Neuronal stem cell (in vitro differentiated cells): ENCODE data around the gene TOE1.

Experiments used
- DNase-seq: peaks from one replicate; pipeline ENCODE4 v3.0.0-alpha.2; 2013; ENCODE audit warnings: low spot score
- H2AFZ ChIP-seq: one replicate; pipeline ENCODE4 v1.6.1; 2013; ENCODE audit warnings: mild to moderate bottlenecking, low read length, inconsistent platforms
- H2AK5ac ChIP-seq: 2 replicates; pipeline ENCODE4 v1.6.1; 2013; ENCODE audit warnings: low read depth, mild to moderate bottlenecking, inconsistent platforms, low read length, moderate library complexity, mixed read lengths
- H2BK120ac ChIP-seq: 2 replicates; pipeline ENCODE4 v1.6.1; 2013; ENCODE audit warnings: low read depth, mild to moderate bottlenecking, inconsistent platforms, low read length, moderate library complexity, mixed read lengths
- H2BK12ac ChIP-seq: one replicate; pipeline ENCODE4 v1.6.1; 2013; ENCODE audit warnings: low read length, inconsistent platforms
- H2BK15ac ChIP-seq: 2 replicates; pipeline ENCODE4 v1.6.1; 2013; ENCODE audit warnings: mild to moderate bottlenecking, low read length, inconsistent platforms, mixed read lengths
- H2BK5ac ChIP-seq: one replicate; pipeline ENCODE4 v1.6.1; 2013; ENCODE audit warnings: inconsistent platforms, mild to moderate bottlenecking, low read length, moderate library complexity
- H3K14ac ChIP-seq: one replicate; pipeline ENCODE4 v1.6.1; 2013; ENCODE audit warnings: low read length, inconsistent platforms
- H3K18ac ChIP-seq: 2 replicates; pipeline ENCODE4 v1.6.1; 2013; ENCODE audit warnings: low read length, inconsistent platforms
- H3K23ac ChIP-seq: 2 replicates; pipeline ENCODE4 v1.6.1; 2013; ENCODE audit warnings: low read depth, mild to moderate bottlenecking, mixed read lengths, low read length, inconsistent platforms; ENCODE audit not compliant: poor library complexity
- H3K27ac ChIP-seq: replicated peaks from 3 replicates; pipeline ENCODE4 v1.5.1; 2013; ENCODE audit warnings: low read length, inconsistent platforms
- H3K27me3 ChIP-seq, 3 experiments: 2 replicates each; pipeline ENCODE4 v1.6.1; 2013; ENCODE audit warnings: low read length in 3 of 3, mild to moderate bottlenecking in 2 of 3, inconsistent platforms in 1 of 3, low read depth in 1 of 3, mixed read lengths in 1 of 3, moderate library complexity in 1 of 3; ENCODE audit not compliant: control insufficient read depth in 3 of 3, insufficient read depth in 3 of 3
- H3K36me3 ChIP-seq, 2 donors: replicated peaks in 1 of 2; 2 replicates each; pipeline ENCODE4 v1.6.1; 2013; ENCODE audit warnings: low read length in 2 of 2; ENCODE audit not compliant: control insufficient read depth in 2 of 2, insufficient read depth in 2 of 2
- H3K4ac ChIP-seq: 2 replicates; pipeline ENCODE4 v1.6.1; 2013; ENCODE audit warnings: inconsistent platforms, mild to moderate bottlenecking, low read length, moderate library complexity
- H3K4me1 ChIP-seq, 2 donors: 1 replicate in 1 of 2; 2 replicates in 1 of 2; pipeline ENCODE4 v1.6.1; 2013; ENCODE audit warnings: low read length in 2 of 2, low read depth in 1 of 2; ENCODE audit not compliant: control insufficient read depth in 2 of 2, insufficient read depth in 1 of 2
- H3K4me2 ChIP-seq: one replicate; pipeline ENCODE4 v1.6.1; 2013; ENCODE audit warnings: mild to moderate bottlenecking, low read length, inconsistent platforms; ENCODE audit not compliant: insufficient read depth, poor library complexity, severe bottlenecking
- H3K4me3 ChIP-seq, 2 donors: 2 replicates each; pipeline ENCODE4 v1.5.1; 2013; ENCODE audit warnings: low read length in 2 of 2, mild to moderate bottlenecking in 2 of 2, inconsistent platforms in 1 of 2, moderate library complexity in 1 of 2
- H3K79me1 ChIP-seq: one replicate; pipeline ENCODE4 v1.6.1; 2013; ENCODE audit warnings: low read depth, mild to moderate bottlenecking, inconsistent platforms, low read length, moderate library complexity
- H3K9ac ChIP-seq: one replicate; pipeline ENCODE4 v1.6.1; 2013; ENCODE audit warnings: mild to moderate bottlenecking, low read depth, low read length, inconsistent platforms; ENCODE audit not compliant: poor library complexity
- H3K9me3 ChIP-seq, 2 donors: replicated peaks in 1 of 2; 2 replicates each; pipeline versions ENCODE3 to v1.6.1; 2013; ENCODE audit warnings: low read length in 2 of 2, mild to moderate bottlenecking in 2 of 2, inconsistent platforms in 1 of 2, low read depth in 1 of 2, mixed read lengths in 1 of 2, moderate library complexity in 1 of 2; ENCODE audit not compliant: control insufficient read depth in 2 of 2, insufficient read depth in 1 of 2
- H4K8ac ChIP-seq: one replicate; pipeline ENCODE4 v1.6.1; 2013; ENCODE audit warnings: low read depth, mild to moderate bottlenecking, inconsistent platforms, low read length, moderate library complexity
- H4K91ac ChIP-seq: one replicate; pipeline ENCODE4 v1.6.1; 2013; ENCODE audit warnings: low read length, low read depth, mild to moderate bottlenecking, inconsistent platforms; ENCODE audit not compliant: poor library complexity
- WGBS, 2 donors: extraction: QIAGEN DNeasy Blood & Tissue Kit; methylation state at CpG; one replicate each; pipeline ENCODE4 v1.1.7; 2013; ENCODE audit warnings: missing lambda C conversion rate in 2 of 2, mixed read lengths in 1 of 2; ENCODE audit not compliant: insufficient read length in 2 of 2, insufficient replicate concordance in 1 of 2; ENCODE audit errors: extremely low coverage in 2 of 2; 5-methylcytosine and 5-hydroxymethylcytosine counted together

The TOE1 gene

DNA sequence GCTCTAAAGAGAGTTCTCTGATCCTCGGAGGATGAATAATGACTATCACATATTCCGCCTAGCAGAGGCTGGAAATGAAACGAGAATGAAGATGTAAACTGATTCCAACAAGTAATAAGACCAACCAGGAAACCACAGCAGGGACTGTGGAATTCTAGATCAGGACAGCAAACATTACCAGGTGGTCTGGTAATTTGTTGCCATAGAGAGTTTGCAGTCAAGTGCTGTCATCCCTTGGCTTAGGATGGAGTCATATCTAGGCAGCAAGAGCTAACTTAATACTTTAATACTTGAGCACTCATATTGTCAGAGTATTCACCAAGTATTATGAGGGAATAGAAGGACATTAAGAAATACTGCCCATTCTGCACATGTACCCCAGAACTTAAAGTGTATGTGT lies 45.3 kb downstream of the TOE1 start:
- H3K4me3 ChIP-seq, result no peak overlapping the region
- H2BK15ac ChIP-seq, result no peak overlapping the region
- no CpG with 5 or more reads among the region's 3 CpGs for WGBS, 2 donors
- no peak overlapping the region for H3K23ac ChIP-seq
- H3K4me1 ChIP-seq, result no peaks in the 10 kb centered on the region
- H3K9me3 ChIP-seq, result no peaks in the 10 kb centered on the region
- H2BK12ac ChIP-seq, result no peak overlapping the region
- H2AK5ac ChIP-seq, result no peak overlapping the region
- H4K91ac ChIP-seq, result no peak overlapping the region
- H2BK120ac ChIP-seq, result no peak overlapping the region
- no peak overlapping the region for H3K4me2 ChIP-seq
- no peak overlapping the region for H3K14ac ChIP-seq
- H2BK5ac ChIP-seq, result no peak overlapping the region
- H3K27ac ChIP-seq, result no peak overlapping the region
- no peak for DNase-seq
- H3K79me1 ChIP-seq, result no peaks in the 10 kb centered on the region
- no peaks in the 10 kb centered on the region for H3K36me3 ChIP-seq
- no peak overlapping the region for H3K4ac ChIP-seq
- H4K8ac ChIP-seq, result no peak overlapping the region
- H3K27me3 ChIP-seq, result peaks cover 0 to 2% (median 0%) of the 10 kb centered on the region in 3 experiments
- no peak overlapping the region for H2AFZ ChIP-seq
- H3K9ac ChIP-seq, result no peak overlapping the region
- H3K18ac ChIP-seq, result no peak overlapping the region

DNA sequence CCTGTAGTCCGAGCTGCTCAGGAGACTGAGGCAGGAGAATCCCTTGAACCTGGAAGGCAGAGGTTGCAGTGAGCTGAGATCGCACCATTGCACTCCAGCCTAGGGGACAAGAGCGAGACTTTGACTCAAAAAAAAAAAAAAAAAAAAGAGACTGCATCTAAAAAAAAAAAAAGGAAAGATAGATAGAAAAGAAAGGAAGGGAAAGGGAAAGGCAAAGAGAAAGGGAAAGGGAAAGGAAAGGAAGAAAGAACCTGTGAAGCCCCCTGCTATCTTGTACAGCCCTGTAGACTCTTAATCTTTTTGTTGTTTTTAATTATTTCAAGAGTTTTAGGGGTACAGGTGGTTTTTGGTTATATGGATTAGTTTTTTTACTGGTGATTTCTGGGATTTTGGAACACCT lies 46.2 kb downstream of the TOE1 start:
- H3K4me3 ChIP-seq, result no peak overlapping the region
- no peaks in the 10 kb centered on the region for H3K9me3 ChIP-seq
- H2BK120ac ChIP-seq, result no peak overlapping the region
- H3K4me2 ChIP-seq, result no peak overlapping the region
- no peak overlapping the region for H3K18ac ChIP-seq
- peaks cover 0 to 2% (median 0%) of the 10 kb centered on the region in 3 experiments for H3K27me3 ChIP-seq
- no peak overlapping the region for H3K9ac ChIP-seq
- DNase-seq, result no peak
- no peak overlapping the region for H3K4ac ChIP-seq
- H2BK12ac ChIP-seq, result no peak overlapping the region
- H3K14ac ChIP-seq, result no peak overlapping the region
- no peaks in the 10 kb centered on the region for H3K36me3 ChIP-seq
- H2AK5ac ChIP-seq, result no peak overlapping the region
- H3K23ac ChIP-seq, result no peak overlapping the region
- no peak overlapping the region for H2BK15ac ChIP-seq
- H2BK5ac ChIP-seq, result no peak overlapping the region
- no peak overlapping the region for H2AFZ ChIP-seq
- no CpG with 5 or more reads among the region's 3 CpGs for WGBS, 2 donors
- H3K27ac ChIP-seq, result no peak overlapping the region
- H3K79me1 ChIP-seq, result no peaks in the 10 kb centered on the region
- H3K4me1 ChIP-seq, result no peaks in the 10 kb centered on the region
- H4K8ac ChIP-seq, result no peak overlapping the region
- no peak overlapping the region for H4K91ac ChIP-seq
